ENCODE results near the gene TMCC3. TPM values are rescaled to one million over a fixed set of nuclear protein-coding genes. Genes with fewer than 3 reads are reported as not detected.
"Not testable (repeated sequence)": the region's sequence is repeated elsewhere in the genome, so short reads cannot be mapped to it uniquely, and the experiment has no call there.

TMCC3 gene
- polyA plus RNA-seq, 4 donors: 16.7 to 47.2 (median 42.4) TPM

DNA sequence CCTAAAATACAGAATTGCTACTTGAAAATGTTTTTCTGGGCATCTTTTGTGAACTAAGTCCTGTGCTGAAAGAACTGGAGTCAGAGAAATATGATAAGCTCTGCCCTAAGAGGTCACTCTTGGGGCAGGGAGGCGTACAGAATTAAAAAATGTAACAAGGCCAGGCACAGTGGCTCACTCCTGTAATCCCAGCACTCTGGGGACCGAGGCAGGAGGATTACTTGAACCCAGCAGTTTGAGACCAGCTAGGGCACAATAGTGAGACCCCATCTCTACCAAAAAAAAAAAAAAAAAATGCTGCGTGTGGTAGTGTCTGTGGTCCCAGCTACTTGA, 46.0 kb downstream of the TMCC3 start:
- no peak for DNase-seq (ENCODE audit: low read depth in 4 of 4, low spot score in 3 of 4)

DNA sequence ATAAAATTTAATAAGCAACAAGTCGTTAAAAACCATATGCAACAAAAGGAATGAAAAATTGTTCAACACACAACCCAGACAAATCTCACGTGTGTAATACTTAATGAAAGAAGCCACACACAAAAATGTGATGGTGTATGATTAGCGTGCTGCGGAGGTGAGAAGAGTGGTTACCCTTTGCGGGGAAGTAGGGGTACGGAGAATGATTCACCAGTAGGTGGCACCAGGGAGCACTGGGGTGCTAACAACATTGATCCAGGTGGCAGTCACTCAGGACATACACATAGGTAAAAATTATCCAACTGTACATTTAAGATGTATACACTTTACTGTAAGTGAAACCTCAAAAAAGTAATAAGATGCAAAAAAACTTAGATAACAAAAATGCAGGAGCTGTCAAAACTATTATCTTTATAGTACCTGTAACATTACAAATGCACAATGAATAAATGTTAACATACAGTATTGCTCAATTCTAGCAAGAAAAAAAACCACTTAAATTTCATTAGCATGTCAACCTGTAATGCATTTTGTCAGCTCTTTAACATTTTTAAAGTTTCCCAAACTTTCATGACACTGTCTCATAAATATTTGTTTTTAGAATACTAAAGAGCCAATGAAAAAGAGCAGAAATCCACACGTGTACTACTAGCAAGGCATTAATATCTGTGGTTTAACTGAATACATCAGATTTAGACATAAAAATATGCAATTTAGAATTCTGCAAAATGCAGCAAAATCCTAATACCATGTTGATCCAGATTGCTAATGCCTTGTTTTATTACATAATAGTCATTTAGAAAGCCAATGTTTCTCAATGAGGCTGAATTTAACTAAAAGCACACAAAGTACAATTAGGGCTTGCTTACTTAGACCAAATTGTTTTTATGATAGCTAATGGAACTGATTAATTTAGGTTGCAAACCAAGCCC, 46.7 kb downstream of the TMCC3 start:
- no peak for DNase-seq (ENCODE audit: low read depth in 4 of 4, low spot score in 3 of 4)

DNA sequence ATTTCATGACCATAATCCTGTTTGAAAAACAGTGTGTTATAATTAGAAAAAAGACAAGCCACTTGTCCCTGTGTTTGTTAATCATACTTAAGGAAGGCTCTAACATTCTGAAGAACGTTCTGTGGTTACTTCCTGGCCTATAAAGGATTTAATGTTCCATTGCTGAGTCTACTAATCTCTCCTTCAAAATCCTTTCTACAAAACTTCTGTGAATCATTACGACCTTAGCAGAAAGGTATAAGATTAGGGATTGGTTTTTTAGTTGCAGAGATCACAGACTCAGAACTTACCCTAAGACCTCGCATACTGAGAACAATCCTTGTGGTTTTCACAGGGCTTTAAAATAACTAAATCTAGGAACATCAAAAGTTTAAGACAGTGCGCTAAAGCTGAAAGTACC, 48.3 kb downstream of the TMCC3 start:
- DNase-seq (ENCODE audit: low read depth in 4 of 4, low spot score in 3 of 4): no peak

DNA sequence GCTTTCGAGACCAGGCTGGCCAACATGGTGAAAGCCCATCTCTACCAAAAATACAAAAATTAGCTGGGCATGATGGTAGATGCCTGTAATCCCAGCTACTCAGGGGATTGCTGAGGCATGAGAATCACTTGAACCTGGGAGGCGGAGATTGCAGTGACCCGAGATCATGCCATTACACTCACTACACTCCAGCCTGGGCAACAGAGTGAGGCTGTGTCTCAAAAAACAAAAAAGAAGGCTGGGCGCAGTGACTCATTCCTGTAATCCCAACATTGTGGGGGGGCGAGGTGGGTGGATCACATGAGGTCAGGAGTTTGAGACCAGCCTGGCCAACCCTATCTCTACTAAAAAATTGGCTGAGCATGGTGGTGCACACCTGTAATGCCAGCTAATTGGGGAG, 49.0 kb downstream of the TMCC3 start:
- DNase-seq (ENCODE audit: low read depth in 4 of 4, low spot score in 3 of 4): not testable (repeated sequence)

DNA sequence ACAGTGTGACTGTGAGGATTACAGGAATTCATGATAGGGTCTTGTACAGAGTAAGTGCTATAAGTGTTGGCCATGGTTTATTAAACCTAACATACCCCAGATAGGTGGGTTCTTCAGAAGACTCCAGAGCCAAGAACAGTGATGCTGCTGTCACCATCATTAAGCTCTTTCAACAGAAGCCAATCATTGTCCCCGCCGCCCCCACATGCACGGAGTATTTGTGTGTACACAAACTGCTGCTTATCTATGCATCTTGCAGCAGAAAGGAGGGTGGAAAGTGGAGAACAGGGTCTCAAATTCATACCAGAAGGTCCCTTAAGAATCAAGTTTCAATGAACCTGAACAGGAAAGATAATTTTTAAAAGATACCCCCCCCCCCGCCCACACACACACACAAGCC, 51.2 kb downstream of the TMCC3 start:
- DNase-seq (ENCODE audit: low read depth in 4 of 4, low spot score in 3 of 4): no peak

DNA sequence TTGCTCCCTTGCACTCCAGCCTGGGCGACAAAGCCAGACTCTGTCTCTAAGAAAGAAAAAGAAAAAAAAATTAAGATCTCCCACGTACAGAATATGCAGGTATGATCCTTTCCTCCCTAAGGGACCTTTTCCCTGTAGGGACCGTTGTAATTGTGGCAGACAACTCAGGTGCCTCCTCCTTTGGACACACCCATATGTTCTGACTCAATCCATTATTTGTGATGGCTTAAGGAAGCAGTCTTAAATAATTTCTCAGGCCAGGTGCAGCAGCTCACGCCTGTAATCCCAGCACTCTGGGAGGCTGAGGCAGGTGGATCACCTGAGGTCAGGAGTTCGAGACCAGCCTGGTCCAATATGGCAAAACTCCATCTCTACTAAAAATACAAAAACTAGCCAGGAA, 53.1 kb downstream of the TMCC3 start:
- DNase-seq (ENCODE audit: low read depth in 4 of 4, low spot score in 3 of 4): no peak

DNA sequence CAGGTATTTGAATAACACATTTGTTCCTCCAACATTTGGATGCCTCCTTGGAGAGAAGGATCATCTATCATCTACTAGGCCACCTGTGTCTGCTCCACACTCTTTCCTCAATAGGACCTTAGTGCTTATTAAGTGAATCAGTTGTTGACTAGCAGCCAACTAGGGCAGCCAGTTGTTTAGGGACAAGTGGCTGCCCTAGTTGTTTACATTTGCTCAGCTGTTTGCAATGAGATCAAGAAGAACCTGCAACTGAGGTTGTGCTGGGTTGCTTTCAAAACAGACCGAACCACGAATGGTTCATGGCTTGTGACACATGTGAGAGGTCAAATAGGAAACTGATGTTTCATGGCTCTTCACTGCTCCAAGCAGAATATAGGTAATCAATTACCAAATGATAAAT, 53.8 kb downstream of the TMCC3 start:
- DNase-seq (ENCODE audit: low read depth in 4 of 4, low spot score in 3 of 4): no peak

DNA sequence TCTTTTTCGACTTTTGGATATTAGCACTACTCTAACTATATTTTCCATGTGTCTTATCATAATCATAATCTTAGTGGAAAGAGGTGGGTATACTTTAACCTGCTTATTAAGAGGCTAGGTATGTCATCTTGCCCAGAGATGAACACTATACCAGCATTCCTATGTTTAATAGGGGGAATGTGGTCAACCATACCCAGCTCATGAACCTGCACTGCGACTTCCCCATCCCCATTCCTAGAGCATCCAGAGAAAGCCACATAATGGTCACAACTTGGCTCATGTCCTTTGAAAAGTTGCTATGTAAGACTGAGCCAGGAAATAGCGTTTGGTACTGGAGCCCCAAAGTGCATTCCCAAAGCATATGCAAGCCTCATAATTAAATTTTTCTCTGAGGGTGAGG, 55.2 kb downstream of the TMCC3 start:
- no peak for DNase-seq (ENCODE audit: low read depth in 4 of 4, low spot score in 3 of 4)

DNA sequence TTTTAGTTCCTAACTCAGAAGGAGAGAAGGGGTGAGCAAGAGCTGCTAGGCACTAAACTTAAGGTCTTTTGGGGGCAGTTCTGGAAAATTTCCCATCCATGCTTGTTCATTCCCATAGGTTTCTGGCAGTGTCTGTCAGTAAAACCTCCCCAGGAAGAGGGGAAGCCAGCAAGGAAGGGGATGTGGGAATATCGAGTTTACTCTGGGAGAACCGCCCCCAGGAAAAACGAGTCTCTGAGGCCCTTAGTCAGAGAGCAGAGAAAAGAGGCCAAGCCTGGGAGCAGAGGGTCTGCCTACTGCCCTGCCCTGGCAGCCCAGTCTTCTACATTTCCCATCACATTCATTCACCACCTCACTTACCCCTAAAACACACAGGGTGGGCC, 55.9 kb downstream of the TMCC3 start:
- DNase-seq (ENCODE audit: low read depth in 4 of 4, low spot score in 3 of 4): no peak

DNA sequence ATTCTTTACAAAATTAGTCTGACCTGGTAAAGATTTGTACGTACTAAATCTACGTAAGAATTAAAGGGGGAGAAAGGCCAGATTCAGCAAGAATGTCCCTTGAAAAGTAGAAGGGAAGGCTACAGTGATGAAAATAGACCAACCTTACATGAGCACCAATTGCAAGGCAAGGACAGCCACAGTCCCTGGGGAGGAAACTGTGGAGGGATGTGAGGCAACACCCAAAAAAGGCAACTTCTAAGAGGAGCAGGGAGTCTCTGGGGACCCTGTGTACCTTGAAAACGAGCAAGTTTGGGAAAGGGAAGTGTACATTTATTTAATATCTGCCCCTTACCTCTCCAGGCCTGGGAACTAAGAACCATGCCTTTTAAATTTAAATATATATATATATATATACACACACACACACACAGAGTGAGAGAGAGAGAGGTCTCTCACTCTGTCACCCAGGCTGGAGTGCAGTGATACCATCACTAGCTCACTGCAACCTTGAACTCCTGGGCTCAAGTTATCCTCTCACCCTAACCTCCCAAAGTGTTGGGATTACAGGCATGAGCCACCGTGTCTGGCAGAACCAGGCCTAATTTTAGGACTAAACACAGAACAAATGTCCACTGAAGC, 56.4 kb downstream of the TMCC3 start:
- DNase-seq (ENCODE audit: low read depth in 4 of 4, low spot score in 3 of 4): no peak

DNA sequence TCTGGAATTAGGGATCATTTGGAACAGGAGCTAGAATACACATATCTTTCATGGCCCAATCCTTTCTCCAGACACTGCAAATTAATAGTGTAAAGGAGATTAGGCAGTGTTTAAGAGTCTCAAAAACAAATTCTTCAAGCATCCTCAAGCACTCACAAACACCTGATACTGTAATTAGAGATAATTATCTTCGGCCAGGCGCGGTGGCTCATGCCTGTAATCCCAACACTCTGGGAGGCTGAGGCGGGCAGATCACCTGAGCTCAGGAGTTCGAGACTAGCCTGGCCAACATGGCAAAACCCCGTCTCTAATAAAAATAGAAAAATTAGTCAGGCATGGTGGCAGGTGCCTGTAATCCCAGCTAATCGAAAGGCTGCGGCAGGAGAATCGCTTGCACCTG, 57.6 kb downstream of the TMCC3 start:
- not testable (repeated sequence) for DNase-seq (ENCODE audit: low read depth in 4 of 4, low spot score in 3 of 4)

DNA sequence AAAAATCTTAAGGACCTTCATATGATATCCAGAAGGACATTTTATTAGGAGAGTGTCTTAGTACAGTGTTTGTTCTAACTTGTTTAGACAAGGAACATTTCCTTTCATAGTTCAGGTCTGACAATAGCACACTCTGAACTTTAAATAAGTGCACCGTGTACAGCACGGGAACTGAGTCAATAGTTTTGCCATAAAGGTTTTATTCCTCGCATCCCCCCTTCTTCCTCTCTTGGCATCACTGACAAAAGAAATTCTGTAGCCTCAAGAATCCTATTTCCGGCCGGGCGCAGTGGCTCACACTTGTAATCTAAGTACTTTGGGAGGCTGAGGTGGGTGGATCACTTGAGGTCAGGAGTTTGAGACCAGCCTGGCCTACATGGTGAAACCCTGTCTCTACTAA, 58.3 kb downstream of the TMCC3 start:
- DNase-seq (ENCODE audit: low read depth in 4 of 4, low spot score in 3 of 4): no peak

DNA sequence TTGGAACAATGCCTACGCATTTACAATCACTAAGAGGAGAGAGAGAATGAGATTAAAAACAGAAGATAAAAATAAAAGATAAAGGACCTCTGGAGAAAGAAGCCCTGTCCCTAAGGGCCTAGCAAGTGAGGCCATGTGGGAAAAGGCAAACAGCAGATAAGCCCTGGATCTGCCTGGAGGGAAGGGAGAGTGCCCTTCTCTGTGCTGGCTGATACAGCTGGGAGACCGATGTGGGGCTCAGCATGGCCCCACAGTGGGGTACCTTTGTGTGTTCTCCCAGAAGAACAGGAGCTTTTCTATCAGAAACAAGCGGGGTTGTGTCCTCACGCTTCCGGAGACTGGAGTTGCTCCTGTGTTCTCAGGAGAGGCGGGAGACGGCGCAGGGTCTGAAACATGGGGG, 59.9 kb downstream of the TMCC3 start:
- no peak for DNase-seq (ENCODE audit: low read depth in 4 of 4, low spot score in 3 of 4)

DNA sequence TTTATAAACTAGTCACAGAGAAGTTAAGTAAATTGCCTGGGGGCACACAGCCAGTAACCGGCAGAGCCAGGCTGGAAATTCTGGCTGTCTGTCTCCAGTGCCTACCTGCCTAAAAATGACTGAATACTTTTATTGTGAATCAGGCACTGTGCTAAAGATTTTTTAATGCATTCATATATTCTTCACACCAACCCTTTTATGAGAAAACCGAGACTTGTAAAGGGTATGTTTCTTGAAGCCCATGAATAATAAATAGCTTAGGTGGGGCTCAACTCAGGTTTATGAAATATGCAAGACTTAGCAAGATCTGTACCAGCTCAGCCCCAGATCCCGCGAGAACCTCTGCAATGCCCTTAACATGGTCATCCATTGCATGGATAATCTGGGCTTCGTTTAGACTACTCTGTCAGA, 60.8 kb downstream of the TMCC3 start:
- no peak for DNase-seq (ENCODE audit: low read depth in 4 of 4, low spot score in 3 of 4)

DNA sequence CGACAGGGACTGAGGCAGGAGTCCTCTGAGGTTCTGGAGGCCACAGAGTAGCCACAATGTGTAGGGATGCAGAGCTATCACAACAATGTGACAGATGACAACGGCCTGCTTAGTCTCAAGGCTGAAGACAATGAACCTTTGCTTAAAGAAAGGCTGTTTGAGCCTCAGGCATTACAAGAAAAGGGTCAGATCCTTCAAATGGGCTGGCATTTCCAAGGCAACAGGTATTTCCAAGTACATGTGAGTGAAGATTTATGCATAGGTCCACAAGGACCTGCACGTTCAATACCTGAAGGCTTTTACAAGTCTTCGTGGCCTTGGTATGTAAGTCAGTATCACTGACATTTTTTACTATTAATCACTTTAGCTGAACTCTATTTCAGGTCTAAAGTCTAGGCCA, 62.0 kb downstream of the TMCC3 start:
- no peak for DNase-seq (ENCODE audit: low read depth in 4 of 4, low spot score in 3 of 4)

DNA sequence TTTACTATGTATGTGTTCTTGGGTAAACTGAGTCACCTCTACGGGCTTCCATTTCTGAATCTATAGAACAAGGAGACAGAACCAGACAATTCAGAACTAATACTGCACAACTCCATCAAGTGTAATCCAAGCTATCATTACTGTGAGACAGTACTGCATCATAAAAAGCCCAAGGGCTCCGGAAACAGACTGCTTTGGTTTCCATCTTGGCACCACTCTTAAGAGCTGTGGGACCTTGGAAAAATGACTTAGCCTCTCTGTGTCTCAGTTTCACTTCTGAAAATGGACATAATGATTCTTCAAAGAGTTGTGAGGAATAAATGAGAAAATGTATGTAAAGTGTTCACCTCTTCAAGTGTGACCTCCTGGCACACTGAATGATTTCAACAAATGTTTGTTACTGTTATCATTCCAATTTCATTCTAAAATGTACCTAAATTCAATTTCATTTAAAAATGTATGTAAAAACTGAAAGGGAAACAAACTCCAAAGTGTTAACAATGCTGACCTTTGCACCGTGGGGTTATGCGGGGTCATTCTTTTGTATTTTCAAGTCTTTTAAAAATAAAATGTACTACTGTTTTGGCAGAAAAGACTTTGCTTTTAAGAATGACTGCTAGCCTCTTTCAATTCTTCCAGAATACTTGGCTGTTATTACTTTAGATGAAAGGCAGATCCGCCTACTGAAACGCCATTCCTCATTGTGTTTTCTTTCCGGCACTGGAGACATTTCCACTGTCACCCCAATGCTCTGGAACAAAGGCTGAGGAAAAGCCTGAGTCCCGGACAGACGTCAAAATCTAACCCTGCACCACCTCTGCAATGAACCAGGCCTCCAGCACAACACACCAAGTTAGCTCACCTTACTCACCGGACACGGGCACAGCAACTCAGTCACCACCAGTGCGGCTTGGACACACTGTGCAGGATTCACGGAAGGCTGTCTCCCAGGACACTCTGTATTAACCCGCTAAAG, 62.8 kb downstream of the TMCC3 start:
- no peak for DNase-seq (ENCODE audit: low read depth in 4 of 4, low spot score in 3 of 4)

DNA sequence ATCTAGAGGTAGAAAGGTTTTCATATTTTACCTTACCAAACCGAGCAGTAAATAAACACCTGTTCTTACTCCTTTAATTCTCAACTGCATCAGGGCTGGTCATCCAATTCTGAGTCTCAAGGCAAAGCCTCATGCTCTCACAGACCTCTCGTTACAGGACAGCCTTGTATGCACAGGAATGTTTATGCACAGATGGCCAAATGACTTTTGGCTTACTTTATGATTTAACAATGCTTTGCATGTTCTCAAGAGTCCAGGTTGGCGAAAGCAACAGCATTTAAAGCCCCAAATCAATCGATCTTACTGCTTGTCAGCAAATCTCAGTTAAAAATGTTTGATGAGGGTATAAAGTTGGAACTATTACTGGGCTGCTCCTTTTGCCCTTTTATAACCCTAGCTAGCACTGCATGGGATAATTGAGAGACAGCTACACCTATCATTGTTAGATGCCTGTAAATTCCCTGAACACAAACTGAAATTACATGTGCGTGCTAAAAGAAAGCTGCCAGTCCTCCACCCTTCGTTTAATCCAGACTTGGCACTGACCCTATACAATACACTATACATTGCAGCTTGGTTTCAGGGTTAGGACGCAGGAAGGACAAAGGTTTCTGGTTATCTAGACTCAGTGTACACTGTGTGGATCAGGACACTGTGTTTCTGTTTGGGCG, 63.6 kb downstream of the TMCC3 start:
- DNase-seq (ENCODE audit: low read depth in 4 of 4, low spot score in 3 of 4): no peak

DNA sequence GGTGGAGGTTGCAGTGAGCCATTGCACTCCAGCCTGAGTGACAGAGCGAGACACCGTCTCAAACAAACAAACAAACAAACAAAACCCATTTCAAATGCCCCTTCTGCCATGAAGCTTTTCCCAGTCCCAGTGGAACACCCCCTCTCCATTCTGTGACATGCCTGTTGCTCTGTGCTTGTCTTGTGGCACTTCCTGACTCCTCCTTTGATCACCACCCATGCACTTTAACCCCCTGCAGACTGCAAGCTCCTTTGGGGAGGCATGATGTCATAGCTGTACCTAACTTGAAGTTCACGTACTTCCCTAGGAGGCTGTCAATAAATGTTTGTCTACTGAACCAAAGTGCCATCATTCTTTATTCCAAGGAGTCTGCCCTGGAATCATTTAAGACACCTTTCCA, 64.7 kb downstream of the TMCC3 start:
- DNase-seq (ENCODE audit: low read depth in 4 of 4, low spot score in 3 of 4): no peak

DNA sequence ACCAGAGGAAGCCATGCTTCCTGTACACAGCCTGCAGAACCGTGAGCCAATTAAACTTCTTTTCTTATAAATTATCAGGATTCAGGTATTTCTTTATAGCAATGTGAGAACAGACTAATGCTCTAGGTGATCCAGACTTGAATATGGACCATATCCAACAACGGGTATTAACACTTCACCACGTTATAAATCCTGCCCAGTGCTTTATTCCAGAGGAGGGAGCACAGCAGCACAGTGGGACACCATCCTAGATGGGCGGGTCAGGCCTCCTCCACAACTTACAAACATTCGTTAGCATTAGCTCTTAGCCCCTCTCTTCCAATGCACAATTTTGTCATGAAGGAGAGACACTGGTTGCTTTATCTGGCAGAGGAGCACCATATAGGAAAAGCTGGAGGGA, 66.0 kb downstream of the TMCC3 start:
- no peak for DNase-seq (ENCODE audit: low read depth in 4 of 4, low spot score in 3 of 4)

DNA sequence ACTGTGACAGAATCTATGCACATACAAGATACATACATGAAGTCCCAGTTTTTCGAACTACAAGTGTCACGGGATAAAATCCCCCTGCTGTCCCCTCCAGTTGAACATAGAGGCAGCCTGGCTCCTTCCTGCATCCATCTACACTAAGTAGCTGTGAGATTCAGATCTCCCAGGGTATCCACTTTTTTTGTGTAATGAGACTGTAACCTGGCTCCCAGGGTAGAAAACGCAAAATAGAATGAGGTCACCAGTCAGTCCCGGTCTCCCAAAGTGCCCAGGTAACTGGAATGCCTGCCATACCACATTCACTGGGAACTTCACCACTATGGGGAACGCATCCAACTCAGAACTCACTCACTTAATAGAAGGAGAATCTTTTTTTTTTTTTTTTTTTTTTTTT, 67.8 kb downstream of the TMCC3 start:
- no peak for DNase-seq (ENCODE audit: low read depth in 4 of 4, low spot score in 3 of 4)
